Medulla oblongata (tissue), 1 donor: ENCODE data around the gene ATL2.
"Not testable (repeated sequence)": the region's sequence is repeated elsewhere in the genome, so short reads cannot be mapped to it uniquely, and the experiment has no call there.

Source experiments
- DNase-seq: peaks from one replicate; pipeline ENCODE4 v3.0.0-alpha.2; 2015; ENCODE audit errors: extremely low spot score

ATL2 gene

DNA sequence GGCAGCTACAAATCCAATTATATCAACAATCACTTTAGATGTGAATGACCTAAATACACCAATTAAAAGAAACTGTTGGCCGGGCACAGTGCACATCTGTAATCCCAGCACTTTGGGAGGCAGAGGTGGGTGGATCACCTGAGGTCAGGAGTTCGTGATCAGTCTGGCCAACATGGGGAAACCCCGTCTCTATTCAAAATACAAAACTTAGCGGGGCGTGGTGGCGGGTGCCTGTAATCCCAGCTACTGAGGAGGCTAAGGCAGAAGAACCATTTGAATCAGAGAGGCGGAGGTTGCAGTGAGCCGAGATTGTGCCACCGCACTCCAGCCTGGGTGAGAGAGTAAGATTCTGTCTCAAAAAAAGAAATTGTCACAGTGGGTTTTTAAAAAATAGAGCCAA, 49.5 kb downstream of the ATL2 start:
- no peak for DNase-seq

DNA sequence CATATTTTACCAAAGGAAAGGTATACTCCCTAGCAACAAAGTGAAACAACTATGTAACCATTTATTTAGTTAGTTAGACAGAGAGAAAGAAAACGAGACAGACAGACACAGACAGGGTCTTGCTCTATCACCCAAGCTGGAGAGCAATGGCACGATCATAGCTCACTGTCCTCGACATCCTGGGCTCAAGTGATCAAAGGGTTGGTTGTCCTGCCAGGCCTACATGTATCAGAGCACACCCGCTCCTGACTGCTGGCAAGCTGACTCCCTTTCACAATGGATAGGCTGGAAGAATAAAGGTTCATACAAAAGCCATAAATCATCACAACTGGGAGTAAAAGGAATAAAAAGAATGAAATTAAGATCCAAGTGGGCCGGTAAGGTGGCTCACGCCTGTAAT, 53.5 kb downstream of the ATL2 start:
- no peak for DNase-seq

DNA sequence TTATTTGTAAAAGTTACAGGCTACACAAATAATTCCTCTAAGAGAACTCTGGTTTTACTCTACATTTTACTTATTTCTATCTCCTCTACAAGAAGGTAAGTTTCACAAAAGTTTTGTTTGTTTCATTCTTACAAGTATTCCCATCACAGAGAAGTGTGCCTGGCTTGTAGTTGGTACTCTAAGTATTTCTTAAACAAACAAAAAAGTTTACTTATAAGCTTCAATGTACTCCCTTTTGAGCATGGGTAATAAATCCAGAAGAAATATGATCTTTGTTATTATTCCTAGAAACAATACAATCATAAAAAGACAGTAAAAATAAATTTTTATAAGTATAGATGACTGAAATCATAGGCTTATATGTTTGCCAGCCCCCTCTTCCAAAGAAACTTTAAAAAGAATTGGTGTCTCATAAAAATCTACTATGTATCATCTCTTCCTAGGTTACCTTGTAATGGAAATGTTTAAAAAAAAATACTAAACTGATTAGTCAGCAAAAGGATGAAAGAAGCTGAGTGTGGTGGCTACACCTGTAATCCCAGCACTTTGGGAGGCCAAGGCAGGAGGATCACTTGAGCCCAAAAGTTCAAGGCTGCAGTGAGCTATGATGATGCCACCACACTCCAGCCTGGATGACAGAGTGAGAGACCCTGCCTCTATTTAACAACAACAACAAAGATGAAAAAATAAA, 54.7 kb downstream of the ATL2 start:
- no peak for DNase-seq

DNA sequence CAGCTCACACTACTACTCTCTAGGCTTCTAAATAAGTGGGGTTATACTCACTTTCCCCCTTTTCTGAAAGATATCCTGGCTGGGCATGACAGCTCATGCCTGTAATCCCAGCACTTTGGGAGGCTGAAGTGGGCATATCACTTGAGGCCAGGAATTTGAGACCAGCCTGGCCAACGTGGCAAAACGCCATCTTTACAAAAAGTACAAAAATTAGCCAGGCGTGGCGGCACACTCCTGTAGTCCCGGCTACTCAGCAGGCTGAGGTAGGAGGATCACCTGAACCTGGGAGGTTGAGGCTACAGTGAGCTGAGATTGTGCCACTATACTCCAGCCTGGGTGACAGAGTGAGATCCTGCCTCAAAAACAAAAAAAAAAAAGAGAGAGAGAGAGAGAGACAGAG, 57.8 kb downstream of the ATL2 start:
- not testable (repeated sequence) for DNase-seq

DNA sequence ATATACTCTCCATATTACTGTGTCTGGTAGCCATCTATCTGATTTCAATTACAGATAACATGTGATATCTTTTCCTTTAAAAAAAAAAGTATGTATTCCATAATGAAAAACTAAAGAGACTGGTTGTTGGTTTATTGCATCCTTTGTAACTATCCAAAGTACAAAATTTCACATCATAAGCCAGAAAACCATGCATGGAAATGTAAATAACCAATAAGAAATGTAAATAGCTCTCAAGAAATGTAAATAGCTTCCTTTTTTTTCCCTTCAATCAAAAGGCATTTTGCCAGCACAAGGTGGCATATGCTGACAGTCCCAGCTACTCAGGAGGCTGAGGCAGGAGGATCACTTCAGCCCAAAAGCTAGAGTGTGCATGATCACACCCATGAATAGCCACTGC, 59.3 kb downstream of the ATL2 start:
- DNase-seq = no peak

DNA sequence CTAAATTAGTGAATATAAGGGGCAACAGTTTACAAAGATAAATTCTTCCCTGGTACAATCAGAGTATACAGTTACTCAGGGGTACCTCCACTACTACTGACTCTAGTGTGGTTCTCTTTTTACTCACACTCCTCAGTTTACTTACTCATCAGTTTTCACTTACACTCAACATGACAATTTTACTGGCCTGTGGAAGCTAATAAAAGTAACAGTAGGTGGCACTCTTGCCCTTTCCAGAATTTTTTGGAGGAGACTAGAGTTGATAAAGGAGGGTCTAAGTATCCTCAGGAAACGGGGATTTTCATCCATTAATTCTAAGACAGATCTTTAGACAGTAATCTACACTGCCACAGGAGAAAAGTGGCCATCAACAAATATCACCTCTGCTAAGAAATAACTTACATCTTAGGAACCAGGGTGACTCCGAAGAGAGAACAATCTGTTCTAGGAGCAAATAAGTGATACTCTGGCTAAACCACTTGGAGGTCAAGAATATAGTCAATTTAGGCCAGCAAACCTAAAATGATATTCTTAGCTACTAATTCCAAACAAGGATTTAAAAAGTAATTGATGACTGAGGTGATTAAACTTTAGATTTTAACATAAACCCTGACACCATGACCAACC, 61.3 kb downstream of the ATL2 start:
- peak; percentile 68 for DNase-seq

DNA sequence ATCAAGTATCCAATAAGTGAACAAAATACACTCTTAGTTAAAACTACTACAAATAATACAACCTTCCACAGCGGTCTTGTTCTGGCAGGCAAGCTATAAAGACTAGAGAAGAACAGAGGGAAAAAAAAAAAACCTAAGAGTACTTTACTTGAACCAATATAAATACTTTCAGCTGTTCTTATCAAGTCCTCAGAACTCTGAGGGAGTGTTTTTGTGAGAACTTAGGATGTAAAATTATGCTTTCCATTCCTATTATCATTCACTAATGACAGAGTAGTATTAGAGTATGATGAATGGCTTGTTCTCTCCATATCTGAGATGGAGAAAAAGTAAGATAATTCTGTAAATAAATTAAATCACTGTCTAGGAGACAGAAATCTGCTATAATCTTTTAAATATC, 68.3 kb downstream of the ATL2 start:
- DNase-seq = no peak

DNA sequence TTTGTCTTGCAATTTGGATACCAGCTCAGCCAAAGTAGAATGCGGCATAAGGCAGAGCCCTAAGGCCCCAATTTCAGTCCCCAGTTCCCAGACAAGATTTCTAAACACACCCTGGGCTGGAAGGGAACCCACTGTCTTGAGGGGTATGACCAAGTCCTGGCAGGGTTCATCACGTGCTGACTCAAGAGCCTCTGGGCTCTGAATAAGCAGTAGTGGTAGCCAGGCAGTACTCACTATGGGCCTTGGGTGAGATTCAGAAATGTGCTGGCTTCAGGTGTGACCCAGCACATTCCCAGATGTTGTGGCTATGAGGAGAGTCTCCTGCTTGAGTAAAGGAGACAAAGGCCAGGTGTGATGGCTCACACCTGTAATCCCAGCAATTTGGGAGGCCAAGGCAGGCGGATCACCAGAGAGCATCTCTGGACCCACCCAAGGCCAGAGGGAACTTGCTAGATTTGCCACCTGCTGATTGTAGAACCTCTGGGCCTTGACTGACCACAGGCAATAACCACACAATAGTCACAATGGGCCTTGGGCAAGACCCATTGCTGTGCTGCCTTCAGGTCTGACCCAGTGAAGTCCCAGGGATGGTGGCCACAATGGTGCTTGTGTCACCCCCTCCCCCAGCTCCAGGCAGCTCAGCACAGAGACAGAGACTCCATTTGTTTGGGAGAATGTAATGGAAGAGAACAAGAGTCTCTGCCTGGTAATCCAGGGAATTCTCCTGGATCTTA, 74.9 kb downstream of the ATL2 start:
- DNase-seq = no peak

DNA sequence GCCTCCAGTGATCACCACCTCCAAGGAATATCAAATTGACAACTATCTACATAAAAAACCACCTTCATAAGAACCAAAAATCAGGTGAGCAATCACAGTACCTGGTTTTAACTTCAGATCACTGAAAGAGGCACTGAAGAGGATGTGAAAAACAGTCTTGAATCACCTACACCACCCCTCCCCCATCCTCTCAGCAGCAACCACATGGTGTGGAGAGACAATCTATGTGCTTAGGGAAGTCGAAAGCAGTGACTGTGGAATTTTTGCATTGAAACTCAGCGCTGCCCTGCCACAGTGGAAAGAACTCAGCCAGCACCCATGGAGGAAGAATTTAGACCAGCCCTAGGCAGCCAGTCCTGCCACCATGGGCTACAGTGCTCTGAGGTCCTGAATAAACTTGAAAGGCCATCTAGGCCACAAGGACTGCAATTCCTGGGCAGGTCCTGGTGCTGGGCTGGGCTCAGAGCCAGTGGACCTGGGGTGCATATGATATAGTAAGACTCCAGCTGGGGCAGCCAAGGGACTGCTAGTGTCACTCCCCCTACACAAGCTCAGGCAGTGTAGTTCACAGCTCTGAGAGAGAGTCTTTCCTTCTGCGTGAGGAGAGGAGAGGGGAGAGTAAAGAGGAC, 75.6 kb downstream of the ATL2 start:
- DNase-seq = no peak

DNA sequence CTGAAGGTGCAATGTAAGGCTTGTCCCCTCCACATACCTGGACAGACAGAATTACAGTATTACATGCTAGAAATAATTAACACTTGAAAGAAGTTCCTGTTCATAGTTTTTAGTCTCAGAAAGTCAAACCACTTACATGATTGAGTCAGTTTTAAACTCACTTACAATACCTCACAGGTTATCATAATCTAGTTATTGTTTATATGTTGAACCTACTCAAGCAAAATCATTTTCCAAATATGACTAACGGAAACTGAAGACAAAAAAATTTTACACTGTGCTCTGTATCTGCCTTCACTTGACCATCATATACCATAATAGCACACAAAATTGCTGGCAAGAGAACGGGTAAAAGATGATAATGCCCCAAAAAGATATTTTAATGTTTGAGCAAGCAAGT, 78.5 kb downstream of the ATL2 start:
- DNase-seq = no peak

DNA sequence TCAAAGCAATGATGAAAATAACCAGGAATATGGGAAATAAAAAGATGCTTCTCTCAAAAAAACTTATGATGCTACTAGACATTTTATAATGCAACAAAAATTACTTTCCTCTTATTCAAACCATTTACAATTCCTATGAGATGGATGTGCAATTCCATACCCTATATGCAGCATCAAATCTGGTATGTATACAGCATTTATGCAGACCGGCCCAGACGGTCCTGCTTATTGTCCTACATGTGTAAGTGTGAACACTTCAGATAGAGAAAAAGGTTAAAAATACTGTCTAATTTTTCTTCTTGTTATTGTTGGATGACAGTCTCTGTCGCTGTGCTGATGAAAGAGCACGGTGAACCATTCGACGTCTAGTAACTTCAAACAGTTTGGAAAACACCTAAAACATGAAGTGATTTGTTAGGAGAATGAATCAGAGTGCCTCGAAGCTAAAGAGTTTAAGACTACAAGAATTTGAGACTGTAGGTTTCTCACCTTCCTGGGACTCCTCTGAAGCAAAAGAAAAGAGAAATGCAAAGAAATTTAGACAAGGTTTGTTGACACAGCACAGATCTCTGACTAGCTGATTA, 80.8 kb downstream of the ATL2 start:
- DNase-seq = no peak

DNA sequence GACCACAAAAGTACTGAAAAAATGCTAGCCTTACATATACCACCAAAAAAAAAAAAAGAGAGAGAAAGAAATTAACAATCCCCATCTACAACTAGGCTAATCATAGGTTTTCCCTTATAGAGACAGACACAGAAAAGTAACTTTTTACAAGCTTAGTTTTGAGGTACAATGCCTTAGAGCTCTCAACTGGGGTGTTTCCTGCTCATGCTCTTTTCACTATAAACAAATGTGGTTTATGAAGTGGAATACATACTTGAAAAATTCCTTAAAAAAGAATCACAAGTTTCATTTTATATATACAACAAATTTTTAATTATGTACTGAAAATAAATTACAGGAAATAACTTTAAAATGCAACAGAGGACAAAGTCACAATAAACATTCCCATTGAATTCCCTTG, 82.5 kb downstream of the ATL2 start:
- DNase-seq = no peak

DNA sequence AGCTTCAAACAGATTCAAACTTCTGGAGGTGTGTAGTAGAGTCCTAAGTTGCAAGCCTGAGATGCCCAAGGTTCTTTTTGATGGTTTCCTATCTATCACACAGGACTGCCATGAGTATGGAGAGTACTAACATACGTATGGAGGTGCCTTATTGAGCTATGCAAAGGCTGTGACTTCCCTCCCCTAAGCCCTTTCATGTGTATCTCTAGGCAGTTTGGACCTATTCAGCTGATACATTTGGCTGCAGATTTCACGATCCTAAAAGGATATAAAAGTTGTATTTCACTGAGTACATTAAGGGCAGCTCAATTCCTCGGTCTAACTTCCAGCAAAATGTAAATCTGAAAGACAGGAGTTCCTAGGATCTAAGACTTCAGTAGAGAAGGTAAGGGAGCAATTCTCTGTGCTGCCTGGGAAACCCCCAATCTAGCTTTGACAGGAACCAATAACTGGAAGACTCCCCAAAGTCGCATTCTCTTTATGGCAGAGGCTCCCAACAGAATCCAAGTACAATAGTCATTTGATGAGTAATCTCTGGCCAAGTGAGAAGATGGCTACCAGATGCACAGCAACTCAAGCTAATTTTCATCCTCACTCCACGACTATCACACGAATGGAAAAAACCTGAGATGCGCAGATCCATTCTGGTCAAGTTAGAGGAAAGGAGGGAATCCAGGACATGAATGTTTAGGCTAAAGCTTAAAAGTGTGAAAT, 83.8 kb downstream of the ATL2 start:
- DNase-seq = no peak

DNA sequence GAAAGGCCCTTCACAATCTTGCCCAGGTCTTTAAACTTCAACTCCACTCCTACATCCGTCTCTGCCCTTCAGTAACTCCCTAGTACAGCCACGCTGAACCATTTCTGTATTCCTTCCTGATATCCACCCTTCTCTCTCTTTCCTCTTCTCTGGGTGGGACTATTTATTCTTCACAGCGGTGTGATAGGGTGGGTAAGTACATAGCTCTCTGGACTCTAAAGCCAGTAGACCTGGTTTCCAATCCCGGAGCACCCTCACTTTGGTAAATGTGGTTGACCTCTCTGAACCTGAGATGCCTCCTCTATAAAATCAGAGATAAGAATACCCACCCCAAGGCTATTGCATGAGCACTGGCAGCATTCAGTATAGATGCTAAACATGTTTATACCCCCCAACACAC, 86.7 kb downstream of the ATL2 start:
- DNase-seq = no peak

DNA sequence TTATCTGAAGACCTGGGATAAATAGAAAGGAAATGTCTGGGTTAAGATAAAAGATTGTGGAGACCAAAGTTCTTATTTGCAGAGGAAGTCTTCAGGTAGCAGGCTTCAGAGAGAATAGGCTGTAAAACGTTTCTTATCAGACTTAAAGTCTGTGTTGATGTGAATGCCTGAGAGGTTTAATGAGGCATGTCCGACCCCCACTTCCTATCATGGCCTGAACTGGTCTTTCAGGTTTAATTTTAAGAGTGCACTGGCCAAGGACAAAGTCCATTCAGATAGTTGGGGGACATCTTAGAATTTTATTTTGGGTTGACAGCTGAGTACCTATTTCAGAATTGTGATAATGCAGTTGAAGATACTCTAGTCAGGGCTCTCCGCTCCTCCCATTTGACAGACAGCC, 92.1 kb downstream of the ATL2 start:
- no peak for DNase-seq

DNA sequence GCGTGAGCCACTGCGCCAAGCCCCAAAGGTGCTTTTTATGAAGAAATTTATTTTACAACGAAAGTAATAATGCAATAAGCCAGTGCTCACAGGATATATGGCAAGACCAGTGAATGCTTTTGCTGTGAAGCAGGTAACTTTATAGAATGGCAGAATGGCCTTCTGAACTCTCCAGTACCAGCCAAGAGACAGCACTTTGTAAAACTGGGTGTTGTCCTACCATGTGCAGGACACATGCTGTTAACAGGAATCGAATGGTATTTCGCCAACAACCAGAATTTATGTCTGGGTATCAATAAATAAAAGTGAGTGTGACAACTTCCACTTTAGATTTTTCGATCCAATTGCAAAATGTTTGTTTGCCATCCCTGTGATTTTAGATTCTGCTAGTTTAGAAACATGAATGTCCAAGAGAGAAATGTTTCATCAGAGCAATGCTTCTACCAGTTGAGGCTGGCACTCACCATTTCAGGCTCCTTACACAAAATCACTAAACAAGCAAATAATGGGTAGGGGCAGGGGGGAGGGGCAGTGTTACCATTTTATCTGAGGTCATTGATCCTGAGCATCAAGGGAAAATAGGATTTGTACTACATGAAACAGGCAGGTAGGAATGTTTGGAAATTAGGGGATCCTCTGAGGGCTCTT, 95.9 kb downstream of the ATL2 start:
- no peak for DNase-seq

DNA sequence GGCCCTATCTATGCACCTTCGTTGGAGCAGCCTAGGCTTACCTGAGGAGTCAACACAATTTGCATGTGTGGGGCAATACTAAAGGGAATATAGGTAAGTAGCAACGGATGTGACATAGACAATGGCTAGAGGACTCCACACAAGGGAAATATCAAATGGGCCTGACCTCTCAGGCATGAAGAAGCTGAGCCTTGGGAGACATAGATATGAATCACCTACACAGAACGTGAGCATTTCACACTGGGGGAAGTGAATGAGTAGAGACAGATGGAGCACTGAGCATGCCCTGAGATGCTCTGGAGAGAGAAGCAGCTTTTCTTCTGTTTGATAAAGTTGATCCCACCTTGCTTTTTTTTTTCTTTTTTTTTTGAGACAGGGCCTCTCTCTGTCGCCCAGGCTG, 97.9 kb downstream of the ATL2 start:
- DNase-seq = no peak

DNA sequence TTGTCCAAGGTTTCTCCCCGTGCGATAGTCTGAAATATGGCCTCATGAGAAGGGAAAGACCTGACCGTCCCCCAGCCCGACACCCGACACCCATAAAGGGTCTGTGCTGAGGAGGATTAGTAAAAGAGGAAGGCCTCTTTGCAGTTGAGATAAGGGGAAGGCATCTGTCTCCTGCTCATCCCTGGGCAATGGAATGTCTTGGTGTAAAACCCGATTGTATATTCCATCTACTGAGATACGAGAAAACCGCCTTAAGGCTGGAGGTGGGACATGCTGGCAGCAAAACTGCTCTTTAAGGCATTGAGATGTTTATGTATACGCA, 99.0 kb downstream of the ATL2 start:
- not testable (repeated sequence) for DNase-seq

DNA sequence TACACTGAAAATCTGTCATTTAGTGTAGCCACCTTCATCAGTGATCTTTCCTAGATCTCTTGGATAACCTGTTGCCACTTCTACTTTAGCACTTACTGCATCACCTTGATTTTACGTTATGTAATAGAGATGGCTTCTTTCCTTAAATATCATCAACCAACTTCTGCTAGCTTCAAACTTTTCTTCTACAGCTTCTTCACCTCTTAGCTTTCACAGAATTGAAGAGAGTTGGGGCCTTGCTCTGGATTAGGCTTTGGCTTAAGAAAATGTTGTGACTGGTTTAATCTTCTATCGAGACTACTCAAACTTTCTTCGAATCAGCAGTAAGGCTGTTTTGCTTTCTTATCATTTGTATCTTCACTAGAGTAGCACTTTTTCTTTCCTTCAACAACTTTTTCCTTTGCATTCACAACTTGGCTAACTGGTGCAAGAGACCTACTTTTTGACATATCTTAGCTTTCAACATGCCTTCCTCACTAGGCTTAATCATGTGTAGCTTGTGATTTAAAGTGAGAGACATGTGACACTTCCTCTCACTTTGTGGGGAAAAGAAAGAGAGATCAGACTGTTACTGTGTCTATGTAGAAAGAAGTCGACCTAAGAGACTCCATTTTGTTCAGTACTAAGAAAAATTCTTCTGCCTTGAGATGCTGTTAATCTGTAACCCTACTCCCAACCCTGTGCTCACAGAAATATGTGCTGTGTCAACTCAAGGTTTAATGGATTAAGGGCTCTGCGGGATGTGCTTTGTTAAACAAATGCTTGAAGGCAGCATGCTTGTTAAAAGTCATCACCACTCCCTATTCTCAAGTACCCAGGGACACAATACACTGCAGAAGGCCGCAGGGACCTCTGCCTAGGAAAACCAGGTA, 99.6 kb downstream of the ATL2 start:
- no peak for DNase-seq
